GM18507 (cell line): ENCODE measurements around the gene POC1A.

Experiments
- DNase-seq: peaks from one replicate; pipeline ENCODE4 v3.0.0; 2011; ENCODE audit warnings: low read depth; ENCODE audit not compliant: insufficient read length; ENCODE audit errors: extremely low spot score
- FAIRE-seq: peaks from 2 replicates; lab custom pipeline; 2011; peaks lifted over from hg19 to GRCh38; lab: Jason Lieb, UNC

Gene POC1A

GRCh38 chr3:52154135-52155094, at the start of gene POC1A:
POC1A (minus strand) TSS chr3:52154423; CDS start chr3:52154372, 51 bp downstream.
- FAIRE-seq (peak; percentile 98), DNase-seq (peak; percentile 74)

GRCh38 chr3:52203701-52204100, 49.5 kb upstream of the POC1A start:
- FAIRE-seq, result no peak

DNA sequence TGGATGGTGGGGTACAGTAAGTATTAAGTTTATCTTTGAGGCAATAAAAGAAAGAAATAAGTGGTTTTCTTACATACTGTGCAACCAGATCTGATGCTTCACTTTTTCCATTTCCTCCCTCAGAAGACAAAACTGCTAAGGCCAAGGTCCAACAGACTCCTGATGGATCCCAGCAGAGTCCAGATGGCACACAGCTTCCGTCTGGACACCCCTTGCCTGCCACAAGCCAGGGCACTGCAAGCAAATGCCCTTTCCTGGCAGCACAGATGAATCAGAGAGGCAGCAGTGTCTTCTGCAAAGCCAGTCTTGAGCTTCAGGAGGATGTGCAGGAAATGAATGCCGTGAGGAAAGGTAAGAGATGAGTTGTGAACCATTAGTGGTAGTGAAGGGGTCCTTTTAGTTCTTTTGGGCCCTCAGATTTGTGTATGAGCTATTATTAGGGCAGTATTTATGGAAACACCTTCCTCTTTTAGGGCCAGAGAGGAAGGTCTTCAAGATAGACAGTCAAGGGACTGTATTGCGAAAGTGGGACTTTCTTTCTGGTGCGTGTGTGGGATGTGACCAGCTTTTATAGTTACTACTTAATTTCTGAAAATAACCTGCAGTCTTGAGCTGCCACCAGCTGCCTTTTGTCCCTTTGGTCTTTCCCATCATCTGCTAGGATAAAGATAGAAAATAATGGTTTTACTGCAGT, 48.3 kb upstream of the POC1A start:
- no peak for DNase-seq
- FAIRE-seq, result peak; percentile 45

More at GRCh38 chr3:52203701-52204100, 49.5 kb upstream of the POC1A start:
- no peak for DNase-seq

GRCh38 chr3:52200981-52201679, 46.9 kb upstream of the POC1A start:
- FAIRE-seq, result no peak
- no peak for DNase-seq

DNA sequence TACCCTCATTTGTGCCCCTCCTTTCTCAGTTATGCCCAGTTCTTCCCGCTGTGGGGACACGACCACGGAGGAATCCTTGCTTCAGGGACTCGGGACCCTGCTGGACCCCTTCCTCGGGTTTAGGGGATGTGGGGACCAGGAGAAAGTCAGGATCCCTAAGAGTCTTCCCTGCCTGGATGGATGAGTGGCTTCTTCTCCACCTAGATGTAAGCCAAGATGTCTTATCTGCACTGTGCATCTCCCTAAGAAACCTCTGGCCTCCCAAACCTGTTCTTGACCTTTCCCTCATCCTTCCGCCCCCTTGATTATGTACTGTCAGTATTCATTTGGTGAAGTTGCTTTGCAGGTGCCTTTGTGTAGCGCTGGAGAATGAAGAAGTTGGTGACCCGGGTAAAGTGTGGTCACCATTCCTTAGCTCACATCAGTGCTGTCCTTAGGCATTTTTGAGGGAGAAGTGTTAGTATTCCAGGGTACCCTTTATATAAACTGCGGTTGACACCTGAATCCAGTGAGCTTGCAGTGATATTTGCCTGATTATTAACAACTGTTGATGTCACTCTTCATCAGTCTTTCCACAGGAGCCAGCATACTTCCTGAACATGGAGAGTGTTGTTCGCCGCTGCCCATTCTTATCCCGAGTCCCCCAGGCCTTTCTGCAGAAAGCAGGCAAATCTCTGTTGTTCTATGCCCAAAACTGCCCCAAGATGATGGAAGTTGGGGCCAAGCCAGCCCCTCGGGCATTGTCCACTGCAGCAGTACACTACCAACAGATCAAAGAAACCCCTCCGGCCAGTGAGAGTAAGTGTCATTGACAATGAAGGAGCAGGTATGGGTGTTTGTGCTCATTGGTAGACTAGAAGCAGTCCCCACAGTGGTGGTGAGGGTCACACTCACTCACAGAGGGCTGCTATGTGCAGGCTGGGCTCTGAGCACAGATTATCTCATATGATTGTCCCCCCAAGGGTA, 44.7 kb upstream of the POC1A start:
- DNase-seq (no peak), FAIRE-seq (peak; percentile 29)

DNA sequence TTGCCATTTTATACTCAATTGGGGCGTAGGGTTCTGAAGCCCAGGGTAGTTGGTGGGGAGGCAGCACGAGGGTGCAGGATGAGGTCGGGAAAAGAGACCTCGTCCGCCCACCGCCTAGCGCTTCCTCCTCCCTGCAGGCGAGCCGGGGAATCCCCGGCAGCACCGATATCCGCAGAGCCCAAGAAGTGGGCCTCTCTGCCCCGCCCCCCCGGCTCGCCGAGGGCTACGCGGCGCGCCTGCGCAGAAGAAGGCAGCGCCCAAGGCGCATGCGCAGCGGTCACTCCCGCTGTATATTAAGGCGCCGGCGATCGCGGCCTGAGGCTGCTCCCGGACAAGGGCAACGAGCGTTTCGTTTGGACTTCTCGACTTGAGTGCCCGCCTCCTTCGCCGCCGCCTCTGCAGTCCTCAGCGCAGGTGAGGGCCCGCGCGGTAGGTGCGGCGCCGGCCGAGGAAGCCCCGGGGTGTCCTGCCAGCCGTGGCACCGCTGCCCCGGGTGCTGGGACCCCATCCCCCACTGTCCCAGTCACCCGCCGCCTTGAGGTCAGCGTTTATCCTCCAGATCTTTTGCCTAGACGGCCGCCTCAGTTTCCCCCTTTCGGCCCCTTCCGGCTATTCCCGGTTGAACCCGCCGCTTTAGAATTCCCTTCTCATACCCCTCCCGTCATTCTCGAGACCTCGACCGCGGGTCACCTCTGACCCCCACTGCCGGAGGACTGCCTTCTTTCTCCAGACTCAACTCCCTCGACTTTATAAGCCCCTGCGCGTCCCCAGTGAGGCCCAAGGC, 43.8 kb upstream of the POC1A start, which contains the start of gene ALAS1:
Gene ALAS1 (plus strand): TSS at position 319 of the 784 bp plus-strand sequence. CDS start 1,082 bp downstream, outside the sequence.
- DNase-seq (peak; percentile 100), FAIRE-seq (peak; percentile 97)

DNA sequence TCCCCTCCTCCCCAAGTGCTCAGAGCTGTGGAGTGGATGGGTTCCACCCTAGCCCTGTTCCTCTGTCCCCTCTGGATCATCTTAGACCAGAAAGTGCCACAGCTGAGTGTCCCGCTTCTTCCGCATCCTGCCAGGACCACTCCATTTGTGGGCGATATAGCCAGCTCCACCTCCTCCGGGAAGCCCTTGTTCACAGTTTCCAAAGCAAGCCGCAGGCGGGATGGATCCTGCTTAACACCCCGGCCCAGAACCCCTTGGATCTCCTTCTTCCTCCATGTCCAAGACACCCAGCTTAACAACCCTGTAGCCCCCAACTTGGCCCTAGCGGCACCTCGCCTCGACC, 43.2 kb upstream of the POC1A start:
- DNase-seq, result no peak
- no peak for FAIRE-seq

DNA sequence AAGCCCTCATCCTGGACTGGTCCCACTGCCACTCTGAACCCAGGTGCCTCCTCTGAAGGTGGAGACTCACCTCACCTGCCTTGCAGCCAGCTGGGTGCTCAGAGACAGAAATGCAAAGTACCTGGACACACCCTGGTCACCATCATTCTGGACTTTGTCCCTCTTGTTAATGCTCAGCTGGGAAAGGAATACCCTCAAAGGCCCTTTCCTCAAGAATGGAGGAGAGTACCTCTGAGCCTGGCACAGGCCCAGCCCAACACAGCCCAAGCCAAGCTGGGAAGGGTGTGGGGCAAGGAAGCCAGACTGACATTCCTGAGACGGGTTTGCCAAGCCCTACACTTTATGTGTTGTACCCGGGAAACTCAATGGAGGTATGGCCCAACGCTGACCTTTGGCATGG, 42.8 kb upstream of the POC1A start:
- no peak for DNase-seq
- FAIRE-seq, result no peak

GRCh38 chr3:52195823-52196331, 41.7 kb upstream of the POC1A start:
- DNase-seq, result no peak
- no peak for FAIRE-seq

DNA sequence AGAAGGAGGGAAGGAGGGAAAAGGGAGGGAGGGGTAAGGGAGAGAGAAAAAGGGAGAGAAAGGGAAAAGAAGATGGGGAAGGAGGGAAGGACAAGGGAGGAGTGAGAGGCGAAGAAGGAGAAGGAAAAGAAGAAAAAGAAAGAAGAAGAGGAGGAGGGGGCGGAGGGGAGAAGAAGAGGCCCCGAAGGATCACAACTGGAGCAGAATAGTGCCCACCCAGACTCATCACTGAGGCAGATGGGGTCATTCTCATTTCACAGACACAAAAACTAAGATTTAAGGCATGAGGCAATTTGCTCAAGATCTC, 41.0 kb upstream of the POC1A start:
- FAIRE-seq (no peak), DNase-seq (no peak)

- FAIRE-seq (no peak), DNase-seq (no peak)
Measured at GRCh38 chr3:52194485-52195290, 40.5 kb upstream of the POC1A start.

DNA sequence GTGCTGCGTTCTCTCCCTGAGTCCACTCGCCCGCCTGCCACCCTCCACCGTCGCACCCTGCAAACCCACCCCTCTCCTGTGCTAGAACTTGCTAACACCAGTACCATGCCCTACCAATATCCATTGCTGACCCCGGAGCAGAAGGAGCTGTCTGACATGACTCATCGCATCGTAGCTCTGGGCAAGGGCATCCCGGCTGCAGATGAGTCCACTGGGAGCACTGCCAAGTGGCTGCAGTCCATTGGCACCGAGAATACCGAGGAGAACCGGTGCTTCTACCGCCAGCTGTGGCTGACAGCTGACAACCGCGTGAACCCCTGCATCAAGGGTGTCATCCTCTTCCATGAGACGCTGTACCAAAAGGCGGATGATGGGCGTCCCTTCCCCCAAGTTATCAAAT, 38.8 kb upstream of the POC1A start:
- no peak for DNase-seq
- FAIRE-seq, result no peak

GRCh38 chr3:52191663-52192062, 37.4 kb upstream of the POC1A start:
- DNase-seq (no peak), FAIRE-seq (no peak)

GRCh38 chr3:52190294-52191074, 36.3 kb upstream of the POC1A start:
- FAIRE-seq (no peak), DNase-seq (no peak)

GRCh38 chr3:52188556-52188955, 34.3 kb upstream of the POC1A start:
- DNase-seq, result no peak
- no peak for FAIRE-seq

DNA sequence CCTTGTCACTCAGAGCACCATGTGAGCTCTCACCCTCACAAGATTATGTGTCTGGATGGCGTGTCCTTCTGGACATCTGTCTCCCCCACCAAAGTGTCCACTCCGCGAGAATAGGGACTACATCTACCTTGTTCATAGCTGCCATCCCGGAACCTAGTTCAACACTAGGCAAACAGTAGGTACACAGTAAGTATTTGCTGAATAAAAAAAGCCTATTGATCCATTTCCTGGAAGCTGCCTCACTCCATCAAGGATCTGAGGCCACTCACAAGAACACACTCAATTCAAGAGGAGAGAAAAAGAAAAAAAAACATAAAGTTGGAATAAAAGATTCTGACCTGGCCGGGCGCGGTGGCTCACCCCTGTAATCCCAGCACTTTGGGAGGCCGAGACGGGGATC, 32.5 kb upstream of the POC1A start:
- DNase-seq (no peak), FAIRE-seq (no peak)

GRCh38 chr3:52185837-52186236, 31.6 kb upstream of the POC1A start:
- FAIRE-seq (no peak), DNase-seq (no peak)
